ENCODE data around the gene CCND2.

CCND2 gene

GRCh38 chr12:4245446-4245845 lies 28.1 kb upstream of the CCND2 start:
- TF ChIP-seq CTCF (conservative IDR thresholded peaks at IDR 0.05) (no peak), ZFX (IDR thresholded peaks at IDR 0.05) (no peak)
- no peak overlapping the region for H3K27ac ChIP-seq

GRCh38 chr12:4246116-4246515 lies 27.4 kb upstream of the CCND2 start:
- H3K27ac ChIP-seq = no peak overlapping the region
- TF ChIP-seq CTCF (conservative IDR thresholded peaks at IDR 0.05) = no peak
- no peak for TF ChIP-seq ZFX (IDR thresholded peaks at IDR 0.05)

GRCh38 chr12:4250691-4251090 lies 22.9 kb upstream of the CCND2 start:
- no peak overlapping the region for H3K27ac ChIP-seq
- TF ChIP-seq CTCF (conservative IDR thresholded peaks at IDR 0.05) (no peak), ZFX (IDR thresholded peaks at IDR 0.05) (no peak)

- no peak overlapping the region for H3K27ac ChIP-seq
- TF ChIP-seq CTCF (conservative IDR thresholded peaks at IDR 0.05) (no peak), ZFX (IDR thresholded peaks at IDR 0.05) (no peak)
These were observed 22.2 kb upstream of the CCND2 start for GRCh38 chr12:4251216-4251891.

GRCh38 chr12:4251967-4252366 lies 21.6 kb upstream of the CCND2 start:
- TF ChIP-seq CTCF (conservative IDR thresholded peaks at IDR 0.05) = no peak
- no peak overlapping the region for H3K27ac ChIP-seq

- TF ChIP-seq CTCF (conservative IDR thresholded peaks at IDR 0.05) (no peak), ZFX (IDR thresholded peaks at IDR 0.05) (no peak)
- no peak overlapping the region for H3K27ac ChIP-seq
These were observed 21.0 kb upstream of the CCND2 start for GRCh38 chr12:4252601-4253000.

GRCh38 chr12:4256043-4256826 lies 17.3 kb upstream of the CCND2 start:
- H3K27ac ChIP-seq = no peak overlapping the region
- TF ChIP-seq ZFX (IDR thresholded peaks at IDR 0.05) = no peak
- TF ChIP-seq CTCF (conservative IDR thresholded peaks at IDR 0.05) = no peak

Data from C4-2B (cell line).